IMR-90 (cell line): ENCODE results near the gene ALPI.
"Not testable (repeated sequence)": the region's sequence is repeated elsewhere in the genome, so short reads cannot be mapped to it uniquely, and the experiment has no call there.

ENCODE experiments used
- CEBPB ChIP-seq: IDR thresholded peaks from 2 replicates; pipeline ENCODE4 v1.6.1; 2012; ENCODE audit warnings: low read depth, low read length, improper control_type of control experiment
- CTCF ChIP-seq: conservative IDR thresholded peaks from 2 replicates; pipeline ENCODE4 v1.5.1; 2012; ENCODE audit warnings: mild to moderate bottlenecking, low read depth, low read length, improper control_type of control experiment
- ELK1 ChIP-seq: fragments of 150-350 bp; IDR thresholded peaks from 2 replicates; pipeline ENCODE4 v1.6.1; 2016; ENCODE audit warnings: low read depth, mild to moderate bottlenecking, low read length, moderate library complexity, borderline replicate concordance
- FOS ChIP-seq: fragments of 150-350 bp; IDR thresholded peaks from 2 replicates; pipeline ENCODE4 v1.6.1; 2016; ENCODE audit warnings: low read depth, low read length
- MAZ ChIP-seq: IDR thresholded peaks from 2 replicates; pipeline ENCODE4 v1.6.1; 2012; ENCODE audit warnings: low read depth, mild to moderate bottlenecking, low read length, improper control_type of control experiment, moderate library complexity, borderline replicate concordance
- POLR2A ChIP-seq: IDR thresholded peaks from 2 replicates; pipeline ENCODE4 v1.6.1; 2012; ENCODE audit warnings: mild to moderate bottlenecking, low read depth, low read length
- RAD21 ChIP-seq: IDR thresholded peaks from 2 replicates; pipeline ENCODE4 v1.6.1; 2012; ENCODE audit warnings: low read length, improper control_type of control experiment
- RCOR1 ChIP-seq: IDR thresholded peaks from 2 replicates; pipeline ENCODE4 v1.6.1; 2012; ENCODE audit warnings: mild to moderate bottlenecking, low read length, improper control_type of control experiment; ENCODE audit not compliant: insufficient replicate concordance

DNA sequence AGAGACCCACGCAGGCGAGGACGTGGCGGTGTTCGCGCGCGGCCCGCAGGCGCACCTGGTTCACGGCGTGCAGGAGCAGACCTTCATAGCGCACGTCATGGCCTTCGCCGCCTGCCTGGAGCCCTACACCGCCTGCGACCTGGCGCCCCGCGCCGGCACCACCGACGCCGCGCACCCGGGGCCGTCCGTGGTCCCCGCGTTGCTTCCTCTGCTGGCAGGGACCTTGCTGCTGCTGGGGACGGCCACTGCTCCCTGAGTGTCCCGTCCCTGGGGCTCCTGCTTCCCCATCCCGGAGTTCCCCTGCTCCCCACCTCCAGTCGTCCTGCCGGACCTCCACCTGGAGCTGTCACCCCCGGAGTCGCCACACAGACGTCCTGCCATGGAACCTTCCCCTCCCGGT is 46.3 kb upstream of the ALPI start:
- not testable (repeated sequence) for TF ChIP-seq CTCF, RAD21, FOS, MAZ, POLR2A, CEBPB, RCOR1, ELK1
